GM06990 (cell line): ENCODE data around the gene SRSF11.

Experiments used
- DNase-seq: peaks from one replicate; pipeline ENCODE4 v3.0.0-alpha.2; 2011; ENCODE audit not compliant: insufficient read length; ENCODE audit errors: extremely low read depth
- H3K27me3 ChIP-seq: replicated peaks from 2 replicates; pipeline ENCODE4 v1.6.0; 2011; ENCODE audit warnings: low read length; ENCODE audit not compliant: control insufficient read depth, insufficient read depth
- H3K36me3 ChIP-seq: 2 replicates; pipeline ENCODE4 v1.5.1; 2011; ENCODE audit warnings: low read length; ENCODE audit not compliant: control insufficient read depth, insufficient read depth
- H3K4me3 ChIP-seq: replicated peaks from 2 replicates; pipeline ENCODE4 v1.5.1; 2011; ENCODE audit warnings: low read depth, mild to moderate bottlenecking, control low read depth, low read length
- CTCF ChIP-seq: IDR thresholded peaks from 2 replicates; pipeline ENCODE4 v1.5.1; 2011; ENCODE audit warnings: low read length, control low read depth, mild to moderate bottlenecking, inconsistent platforms; ENCODE audit not compliant: insufficient read depth, poor library complexity, severe bottlenecking

Gene SRSF11

DNA sequence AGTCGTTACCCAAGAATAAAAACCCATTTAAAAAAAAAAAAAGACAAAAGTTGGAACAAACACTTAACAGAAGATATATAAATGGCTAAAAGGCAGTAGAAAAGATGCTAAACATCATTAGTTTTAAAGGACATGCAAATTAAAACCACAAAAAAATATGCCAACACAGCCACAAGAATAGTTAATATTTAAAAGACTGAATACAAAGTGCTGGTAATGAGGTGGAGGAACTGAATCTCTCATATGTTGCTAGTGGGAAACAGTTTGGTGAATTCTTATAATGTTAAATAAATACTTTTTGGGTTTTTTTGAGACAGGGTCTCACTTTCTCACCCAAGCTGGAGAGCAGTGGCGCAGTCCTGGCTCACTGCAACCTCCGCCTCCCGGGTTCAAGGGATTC, 25.8 kb upstream of the SRSF11 start:
- H3K27me3 ChIP-seq = no peaks in the 10 kb centered on the region
- H3K36me3 ChIP-seq = no peaks in the 10 kb centered on the region
- no peak overlapping the region for H3K4me3 ChIP-seq
- no peak for TF ChIP-seq CTCF
- DNase-seq = no peak

DNA sequence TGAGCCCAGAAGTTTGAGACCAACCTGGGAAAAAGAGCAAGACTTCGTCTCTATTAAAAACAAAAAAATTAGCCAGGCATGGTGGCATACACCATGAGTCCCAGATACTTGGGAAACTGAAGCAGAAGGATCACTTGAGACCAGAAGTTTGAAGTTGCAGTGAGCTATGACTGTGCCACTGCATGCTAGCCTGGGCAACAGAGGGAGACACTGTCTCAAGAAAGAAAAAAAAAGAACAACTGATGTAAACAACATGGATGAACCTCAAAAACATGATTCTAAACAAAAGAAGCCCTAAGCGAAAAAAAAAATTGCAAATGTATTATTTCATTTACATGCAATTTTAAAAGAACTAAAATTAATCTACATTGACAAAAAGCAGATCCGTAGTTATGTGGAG, 24.8 kb upstream of the SRSF11 start:
- H3K27me3 ChIP-seq = no peaks in the 10 kb centered on the region
- DNase-seq = no peak
- no peak for TF ChIP-seq CTCF
- H3K4me3 ChIP-seq = no peak overlapping the region
- H3K36me3 ChIP-seq = no peaks in the 10 kb centered on the region

DNA sequence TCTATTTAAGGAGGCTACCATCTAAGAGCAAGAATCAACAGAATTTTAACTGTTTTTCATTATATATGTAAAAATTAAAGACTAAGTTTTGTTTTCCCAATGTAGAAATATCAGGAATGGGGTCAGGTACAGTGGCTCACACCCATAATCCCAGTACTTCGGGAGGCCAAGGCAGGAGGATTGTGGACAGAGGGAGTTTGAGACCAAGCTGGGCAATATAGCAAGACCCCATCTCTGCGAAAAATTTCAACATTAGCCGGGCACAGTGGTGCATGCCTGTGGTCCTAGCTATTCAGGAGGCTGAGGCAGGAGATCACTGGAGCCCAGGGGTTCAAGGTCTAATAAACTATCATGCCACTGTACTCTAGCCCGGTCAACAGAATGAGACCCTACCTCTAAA, 21.1 kb upstream of the SRSF11 start:
- no peak overlapping the region for H3K4me3 ChIP-seq
- no peak for DNase-seq

DNA sequence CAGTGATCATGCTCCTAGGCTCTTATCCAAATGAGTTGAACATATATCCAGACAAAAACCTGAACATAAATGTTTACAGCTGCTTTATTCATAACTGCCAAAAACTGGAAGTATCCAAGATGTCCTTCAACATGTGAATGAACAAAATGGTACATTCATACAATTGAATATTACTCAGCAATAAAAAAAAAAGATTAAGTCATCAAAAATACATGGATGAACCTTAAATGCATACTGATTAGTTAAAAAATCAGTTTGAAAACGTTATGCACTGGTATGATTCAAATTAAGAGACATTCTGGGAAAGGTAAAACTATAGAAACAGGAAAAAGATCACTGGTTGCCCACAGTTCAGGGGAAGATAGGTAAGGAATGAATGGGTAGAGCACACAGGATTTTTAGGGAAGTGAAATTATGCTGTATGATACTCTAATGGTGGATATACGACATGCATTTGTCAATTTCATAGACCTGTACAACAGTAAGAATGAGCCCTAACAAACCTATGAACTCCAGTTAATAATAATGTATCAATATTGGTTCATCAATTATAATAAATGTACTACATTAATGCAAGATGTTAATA, 18.9 kb upstream of the SRSF11 start:
- no peak for TF ChIP-seq CTCF
- Histone ChIP-seq H3K27me3 (no peaks in the 10 kb centered on the region), H3K36me3 (no peaks in the 10 kb centered on the region), H3K4me3 (no peak overlapping the region)
- DNase-seq = no peak

More for the DNA sequence above, 21.1 kb upstream of the SRSF11 start:
- no peak for TF ChIP-seq CTCF
- no peaks in the 10 kb centered on the region for H3K36me3 ChIP-seq
- no peaks in the 10 kb centered on the region for H3K27me3 ChIP-seq

DNA sequence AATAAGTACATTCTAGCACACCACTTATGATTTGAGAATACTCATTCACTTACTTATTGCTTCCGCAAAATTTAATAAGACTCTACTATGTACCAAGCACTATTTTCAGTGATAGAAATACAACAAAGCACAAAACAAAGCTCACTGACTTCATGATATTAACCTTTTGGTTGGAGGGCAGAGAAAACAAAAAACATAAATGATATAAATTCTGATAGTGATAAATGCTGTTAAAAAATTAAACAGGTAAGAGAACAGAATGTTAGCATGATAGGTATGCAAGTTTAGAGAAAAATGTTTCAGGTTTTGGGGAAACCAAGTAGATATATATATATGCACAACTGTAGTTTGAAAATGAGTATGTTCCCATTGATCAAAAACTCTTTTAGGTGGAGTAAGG, 17.0 kb upstream of the SRSF11 start:
- no peaks in the 10 kb centered on the region for H3K27me3 ChIP-seq
- no peak for DNase-seq
- TF ChIP-seq CTCF = no peak
- H3K4me3 ChIP-seq = peak overlapping the region; percentile 92
- H3K36me3 ChIP-seq = no peaks in the 10 kb centered on the region; the same call in 1 of the 2 replicates

- Histone ChIP-seq H3K27me3 (no peaks in the 10 kb centered on the region), H3K36me3 (no peaks in the 10 kb centered on the region; the same call in 1 of the 2 replicates), H3K4me3 (peak overlapping the region; percentile 92)
- DNase-seq = no peak
- TF ChIP-seq CTCF = no peak
Measured at GRCh38 chr1:70204600-70204999, 16.6 kb upstream of the SRSF11 start.
